Measurements from ENCODE around the gene MAD1L1.

GRCh38 chr7:2173189-2173827 is 59.4 kb downstream of the MAD1L1 start:
- TF ChIP-seq MAX (IDR thresholded peaks at IDR 0.05): no peak
- no peak for TF ChIP-seq CTCF (IDR thresholded peaks at IDR 0.05; ENCODE audit: low read depth, low read length, missing input control)
- no peak for TF ChIP-seq RAD21 (IDR thresholded peaks at IDR 0.05)
- no peak for TF ChIP-seq ZBTB33 (IDR thresholded peaks at IDR 0.05)
- no peak for TF ChIP-seq JUND (IDR thresholded peaks at IDR 0.05)
- TF ChIP-seq SP1 (IDR thresholded peaks at IDR 0.05): no peak
- no peak for TF ChIP-seq REST (IDR thresholded peaks at IDR 0.05)
- no peak for TF ChIP-seq YY1 (IDR thresholded peaks at IDR 0.05)
- no peak for TF ChIP-seq TAF1 (conservative IDR thresholded peaks at IDR 0.05)
- TF ChIP-seq EGR1 (IDR thresholded peaks at IDR 0.05; ENCODE audit: low read depth in 2 of 2): no peak
